HG03457 (cell line): ENCODE data around the gene CHPF2.

Experiments
- ATAC-seq: cut with Tn5 transposase; IDR thresholded peaks from one replicate; pipeline ENCODE4 v1.9.1; 2021; ENCODE audit warnings: moderate number of reproducible peaks; ENCODE audit not compliant: unreplicated experiment

Gene CHPF2

GRCh38 chr7:151245360-151246101 lies 13.2 kb downstream of the CHPF2 start:
- no peak for ATAC-seq

- no peak for ATAC-seq
Observed at GRCh38 chr7:151246102-151246850, 14.0 kb downstream of the CHPF2 start.

GRCh38 chr7:151246851-151247580 lies 14.7 kb downstream of the CHPF2 start:
- no peak for ATAC-seq

- ATAC-seq, result no peak
Observed at GRCh38 chr7:151247611-151248345, 15.5 kb downstream of the CHPF2 start.

GRCh38 chr7:151248346-151249033 lies 16.2 kb downstream of the CHPF2 start, which contains the start of gene SMARCD3:
TSS of gene SMARCD3 (minus strand) at chr7:151248694. CDS start at chr7:151248562, 132 bp downstream.
- no peak for ATAC-seq

GRCh38 chr7:151249034-151249731 lies 16.9 kb downstream of the CHPF2 start:
- ATAC-seq, result no peak

- ATAC-seq, result no peak
Observed at GRCh38 chr7:151249732-151250072, 17.4 kb downstream of the CHPF2 start.

- no peak for ATAC-seq
Observed at GRCh38 chr7:151250181-151251132, 18.2 kb downstream of the CHPF2 start.

GRCh38 chr7:151251328-151251688 lies 19.0 kb downstream of the CHPF2 start:
- no peak for ATAC-seq

GRCh38 chr7:151251689-151252560 lies 19.6 kb downstream of the CHPF2 start:
- ATAC-seq, result no peak

GRCh38 chr7:151252561-151252835 lies 20.2 kb downstream of the CHPF2 start:
- ATAC-seq, result no peak

- ATAC-seq, result no peak
Observed at GRCh38 chr7:151252961-151253711, 20.9 kb downstream of the CHPF2 start.

GRCh38 chr7:151254316-151254715 lies 22.0 kb downstream of the CHPF2 start:
- no peak for ATAC-seq

- no peak for ATAC-seq
Observed at GRCh38 chr7:151254851-151255250, 22.6 kb downstream of the CHPF2 start.

- ATAC-seq, result no peak
Observed at GRCh38 chr7:151255390-151255789, 23.1 kb downstream of the CHPF2 start.

- no peak for ATAC-seq
Observed at GRCh38 chr7:151256410-151257045, 24.2 kb downstream of the CHPF2 start.

GRCh38 chr7:151257990-151258389 lies 25.7 kb downstream of the CHPF2 start:
- ATAC-seq, result no peak
